Heart right ventricle (tissue), 16 donors: Measurements from ENCODE around the gene PDE2A. TPM values are rescaled to one million over a fixed set of nuclear protein-coding genes. Genes with fewer than 3 reads are reported as not detected.
A peak's percentile ranks its signal among the peaks of the same experiment; 100 is the strongest.

Source experiments
- ATAC-seq, 8 donors: fragments of 200-7000 bp; cut with Tn5 transposase; one replicate each; pipeline ENCODE4 v1.9.1; 2020; ENCODE audit warnings: mild to moderate bottlenecking in 8 of 8, moderate library complexity in 8 of 8, moderate number of reproducible peaks in 1 of 8
- DNase-seq, 2 donors: peaks; one replicate each; pipeline ENCODE4 v3.0.0-alpha.2; 2020
- H3K27ac ChIP-seq, 10 donors: fragments of 200-600 bp; sonication (generic) in 2 of 10; one replicate each; pipeline versions ENCODE4 v1.5.0 to v1.8.0; 2020 to 2022; ENCODE audit warnings: mild to moderate bottlenecking in 3 of 10
- H3K27me3 ChIP-seq, 7 donors: fragments of 200-600 bp; one replicate each; pipeline ENCODE4 v1.8.0; 2021 to 2022; ENCODE audit warnings: mild to moderate bottlenecking in 2 of 7
- H3K36me3 ChIP-seq, 9 donors: fragments of 200-600 bp; sonication (generic) in 1 of 9; one replicate each; pipeline versions ENCODE4 v1.5.0 to v1.8.0; 2020 to 2022; ENCODE audit warnings: mild to moderate bottlenecking in 2 of 9
- H3K4me1 ChIP-seq, 9 donors: fragments of 200-600 bp; sonication (generic) in 1 of 9; one replicate each; pipeline versions ENCODE4 v1.5.0 to v1.8.0; 2020 to 2022; ENCODE audit warnings: mild to moderate bottlenecking in 4 of 9
- H3K4me3 ChIP-seq, 10 donors: fragments of 200-600 bp; sonication (generic) in 2 of 10; one replicate each; pipeline versions ENCODE4 v1.5.0 to v1.8.0; 2020 to 2022; ENCODE audit warnings: mild to moderate bottlenecking in 7 of 10, moderate library complexity in 2 of 10
- H3K9me3 ChIP-seq, 11 donors: fragments of 200-600 bp in 10 of 11; sonication (generic) in 2 of 11; one replicate each; pipeline versions ENCODE4 v1.5.0 to v1.8.0; 2013 to 2022; ENCODE audit warnings: mild to moderate bottlenecking in 2 of 11, control low read depth in 1 of 11, moderate library complexity in 1 of 11
- WGBS, 2 donors: extraction: QIAGEN DNeasy Blood & Tissue Kit; methylation state at CpG; one replicate each; pipeline ENCODE4 v1.1.7; 2013; ENCODE audit warnings: inconsistent platforms in 1 of 2; 5-methylcytosine and 5-hydroxymethylcytosine counted together
- intact Hi-C, 10 donors: fragments of 100-400 bp; cut with DNase I; formaldehyde crosslinking; loops; one replicate each; pipeline versions ENCODE4 v1.11.1 to v1.14.2; 2022
- polyA plus RNA-seq, 2 donors: library from polyadenylated mRNA; stranded (reverse); fragments of 200-250 nt; gene quantifications; one replicate each; pipeline ENCODE4 v1.2.3, GENCODE V29; 2013
- total RNA-seq, 10 donors: library from RNA; stranded (reverse); fragmentation: NEBNext Ultra II Directional in 3 of 10; extraction: Animal tissue kit (Norgen Biotek cat#: 25700) in 3 of 10; gene quantifications; one replicate each; pipeline versions ENCODE4 v1.2.1 to v1.2.4, GENCODE V29; 2021 to 2023
- TF ChIP-seq, protein P1 (sequence below), 9 donors: fragments of 200-600 bp; sonication (generic) in 2 of 9; IDR thresholded peaks; one replicate each; pipeline versions ENCODE4 v1.5.0 to v1.8.0; 2021 to 2022; ENCODE audit warnings: antibody characterized with exemption in 9 of 9, mild to moderate bottlenecking in 5 of 9, moderate library complexity in 1 of 9
- donor health status: Arrhythmogenic right ventricular cardiomyopathy.
- donor health status: ischemic (EF 13 %, LVEDD 7.1; RV severe dilation, severe dysfunction).
- donor health status: healthy with polysubstance abuse.
- donor health status: DM: no; HTN: yes; CAD: no.
- donor health status: DM: no; HTN: no; CAD: no.
- donor health status: ischemic (EF 25% LVEDD 6.9; RV normal size, moderate dysfunction).
- donor health status: ischemic (EF 25% LVEDD 5.7; RV mildly dilated, moderate dysfunction).
- donor health status: healthy.
- donor health status: DM: yes; HTN: yes; CAD: no.
- donor health status: Ischemic cardiomyopathy.
- donor health status: ischemic (EF 35%, LVEDD 5.7; RV mildly dilated, moderate dysfunction).
- donor health status: nonischemic (EF 11% LVEDD 7.7; RV severe dilation, severe dysfunction).
- donor health status: DM: yes; HTN: yes; CAD: no.
- donor health status: PGD.
- donor health status: ischemic (EF 29% LVEDD 5.4; RV normal size, mild dysfunction).
- donor health status: nonischemic (EF 23%, LVEDD 6.1; RV moderate dilation, normal function).

Gene PDE2A
- total and polyA plus RNA-seq, 12 donors, result 10.4 to 47.6 (median 30.2) TPM

DNA sequence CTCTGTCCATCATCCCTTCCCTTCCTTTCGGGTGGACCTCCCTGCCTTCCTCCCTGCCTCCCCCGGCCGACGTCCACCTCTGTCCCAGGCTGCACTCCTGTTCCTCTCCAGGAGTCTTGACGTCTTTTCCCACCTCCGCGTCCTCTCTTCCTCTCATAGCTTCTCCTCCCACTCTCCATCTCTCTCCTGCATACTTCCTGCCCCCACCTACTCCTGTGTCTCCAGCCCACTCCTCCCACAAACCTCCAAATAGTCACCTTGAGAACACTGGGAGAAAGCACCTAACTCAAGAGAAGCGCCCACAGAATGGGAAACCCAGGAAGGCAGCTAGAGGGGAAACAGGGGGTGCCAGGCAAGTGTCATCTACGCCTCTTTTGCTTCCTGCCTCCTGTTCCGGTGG is 60.8 kb downstream of the PDE2A start:
- ATAC-seq, result no peak
- no peaks in the 10 kb centered on the region for H3K9me3 ChIP-seq
- no peaks in the 10 kb centered on the region for H3K36me3 ChIP-seq
- no peak overlapping the region for H3K4me3 ChIP-seq
- peaks cover 0 to 50% (median 0%) of the 10 kb centered on the region in 7 donors for H3K27me3 ChIP-seq
- H3K27ac ChIP-seq, result no peak overlapping the region
- TF ChIP-seq, protein P1, sequence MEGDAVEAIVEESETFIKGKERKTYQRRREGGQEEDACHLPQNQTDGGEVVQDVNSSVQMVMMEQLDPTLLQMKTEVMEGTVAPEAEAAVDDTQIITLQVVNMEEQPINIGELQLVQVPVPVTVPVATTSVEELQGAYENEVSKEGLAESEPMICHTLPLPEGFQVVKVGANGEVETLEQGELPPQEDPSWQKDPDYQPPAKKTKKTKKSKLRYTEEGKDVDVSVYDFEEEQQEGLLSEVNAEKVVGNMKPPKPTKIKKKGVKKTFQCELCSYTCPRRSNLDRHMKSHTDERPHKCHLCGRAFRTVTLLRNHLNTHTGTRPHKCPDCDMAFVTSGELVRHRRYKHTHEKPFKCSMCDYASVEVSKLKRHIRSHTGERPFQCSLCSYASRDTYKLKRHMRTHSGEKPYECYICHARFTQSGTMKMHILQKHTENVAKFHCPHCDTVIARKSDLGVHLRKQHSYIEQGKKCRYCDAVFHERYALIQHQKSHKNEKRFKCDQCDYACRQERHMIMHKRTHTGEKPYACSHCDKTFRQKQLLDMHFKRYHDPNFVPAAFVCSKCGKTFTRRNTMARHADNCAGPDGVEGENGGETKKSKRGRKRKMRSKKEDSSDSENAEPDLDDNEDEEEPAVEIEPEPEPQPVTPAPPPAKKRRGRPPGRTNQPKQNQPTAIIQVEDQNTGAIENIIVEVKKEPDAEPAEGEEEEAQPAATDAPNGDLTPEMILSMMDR (IDR thresholded peaks at IDR 0.05), result no peak
- WGBS, 2 donors, result 68 to 69% methylated on average over 10 of the region's 10 CpGs
- no peak for DNase-seq
- H3K4me1 ChIP-seq, result peaks cover 14 to 62% (median 46%) of the 10 kb centered on the region in 9 donors
- intact Hi-C loops, result no loop called here

DNA sequence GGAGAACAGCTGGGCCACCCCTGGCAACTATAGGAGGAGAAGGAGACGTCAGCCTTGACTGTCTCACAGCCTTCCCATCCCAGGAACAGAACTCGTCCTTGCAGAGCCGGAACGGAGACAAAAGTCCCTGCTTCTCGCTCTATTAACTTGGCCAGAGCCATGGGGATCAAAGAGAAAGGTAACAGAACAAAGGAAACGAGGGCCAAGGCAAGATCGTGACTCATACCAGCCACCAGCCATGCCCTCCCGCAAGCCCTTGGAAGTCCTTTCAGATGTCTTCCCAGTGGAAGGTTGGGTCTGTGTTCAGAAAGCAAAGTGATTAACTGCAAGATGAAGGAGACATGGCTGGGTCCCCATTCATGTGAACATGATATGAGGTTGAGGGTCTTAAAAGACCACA is 64.7 kb downstream of the PDE2A start:
- intact Hi-C loops, result no loop called here
- DNase-seq (no peak), ATAC-seq (no peak)
- WGBS, 2 donors, result 84 to 90% methylated on average over 8 of the region's 8 CpGs
- TF ChIP-seq, protein P1 (IDR thresholded peaks at IDR 0.05), result no peak
- Histone ChIP-seq H3K4me3 (no peak overlapping the region), H3K36me3 (peaks cover 0 to 16% (median 0%) of the 10 kb centered on the region in 9 donors), H3K27ac (no peak overlapping the region), H3K4me1 (peaks cover 6 to 60% (median 38%) of the 10 kb centered on the region in 9 donors), H3K27me3 (peaks cover 0 to 48% (median 0%) of the 10 kb centered on the region in 7 donors), H3K9me3 (no peaks in the 10 kb centered on the region)

DNA sequence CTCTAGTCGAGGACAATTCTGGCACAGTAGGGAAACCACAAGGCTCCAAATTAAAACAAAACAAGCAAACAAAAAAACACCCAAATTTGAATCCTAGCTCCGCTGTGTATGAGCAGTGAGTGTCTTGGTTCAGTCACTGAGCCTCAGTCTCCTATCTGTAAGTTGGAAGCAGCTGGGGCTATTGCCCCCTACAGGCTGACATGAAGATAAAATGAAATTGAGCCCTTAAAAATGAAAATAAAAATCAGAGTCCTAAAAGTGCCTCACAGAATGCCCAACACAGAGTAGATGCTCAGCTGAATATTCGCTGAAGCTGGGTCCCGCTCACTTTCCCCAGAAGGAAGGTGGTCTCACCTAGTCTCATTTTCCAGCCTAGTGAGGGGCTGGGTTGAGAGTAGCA is 65.2 kb downstream of the PDE2A start:
- Histone ChIP-seq H3K27ac (no peak overlapping the region), H3K9me3 (no peaks in the 10 kb centered on the region), H3K27me3 (peaks cover 0 to 48% (median 0%) of the 10 kb centered on the region in 7 donors), H3K36me3 (peaks cover 0 to 17% (median 0%) of the 10 kb centered on the region in 9 donors), H3K4me3 (no peak overlapping the region), H3K4me1 (peaks cover 4 to 56% (median 34%) of the 10 kb centered on the region in 9 donors)
- DNase-seq (no peak), ATAC-seq (no peak)
- TF ChIP-seq, protein P1 (IDR thresholded peaks at IDR 0.05), result peak in 7 of 9 donors; percentile 42 to 64 (median 47)
- intact Hi-C loops, result no loop called here
- 84 to 88% methylated on average over 4 of the region's 4 CpGs for WGBS, 2 donors

DNA sequence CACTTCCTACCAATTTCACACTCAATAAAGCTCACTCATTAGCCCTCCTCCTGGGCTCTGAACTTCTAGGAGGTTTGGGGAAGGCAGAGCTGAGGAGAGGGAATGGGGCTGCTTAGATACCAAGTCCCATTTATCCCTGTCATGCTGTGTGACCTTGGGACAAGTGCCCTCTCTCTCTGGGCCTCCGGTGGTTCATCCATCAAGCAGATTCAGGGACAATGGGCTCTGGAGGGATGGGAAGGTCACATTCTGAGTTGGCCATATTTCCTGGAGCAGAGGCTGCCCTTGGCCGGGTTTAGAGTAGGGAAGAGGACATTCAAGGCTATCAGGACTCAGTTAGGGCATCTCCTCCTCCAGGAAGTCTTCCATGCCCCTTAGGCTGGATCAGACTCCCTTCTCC is 66.7 kb downstream of the PDE2A start:
- 49 to 59% methylated on average over 2 of the region's 2 CpGs for WGBS, 2 donors
- DNase-seq (no peak), ATAC-seq (no peak)
- Histone ChIP-seq H3K27ac (peak overlapping the region in 2 of 10 donors; percentile 75 to 77), H3K9me3 (no peaks in the 10 kb centered on the region), H3K4me3 (no peak overlapping the region), H3K27me3 (peaks cover 0 to 42% (median 0%) of the 10 kb centered on the region in 7 donors), H3K4me1 (peaks cover 4 to 42% (median 29%) of the 10 kb centered on the region in 9 donors), H3K36me3 (peaks cover 0 to 20% (median 0%) of the 10 kb centered on the region in 9 donors)
- intact Hi-C loops, result no loop called here
- TF ChIP-seq, protein P1 (IDR thresholded peaks at IDR 0.05), result no peak
